ENCODE data around the gene CAMTA1.
"Not testable (repeated sequence)": the region's sequence is repeated elsewhere in the genome, so short reads cannot be mapped to it uniquely, and the experiment has no call there.

DNA sequence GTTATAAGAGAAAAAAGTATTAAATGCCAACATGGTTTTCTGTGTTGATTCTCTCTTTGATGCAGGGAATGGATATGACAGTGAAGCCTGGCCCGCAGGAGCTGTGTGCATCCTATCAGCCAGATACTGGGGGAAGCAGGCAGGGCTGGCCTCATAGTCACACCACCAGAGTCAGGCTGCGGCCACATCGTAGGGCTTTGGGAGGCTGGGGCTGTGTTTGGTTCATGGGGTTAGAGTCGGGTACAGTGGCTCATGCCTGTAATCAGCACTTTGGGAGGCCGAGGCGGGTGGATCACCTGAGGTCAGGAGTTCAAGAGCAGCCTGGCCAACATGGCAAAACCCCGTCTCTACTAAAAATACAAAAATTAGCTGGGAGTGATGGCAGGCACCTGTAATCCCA, 545.5 kb downstream of the CAMTA1 start:
- TF ChIP-seq, protein P1, sequence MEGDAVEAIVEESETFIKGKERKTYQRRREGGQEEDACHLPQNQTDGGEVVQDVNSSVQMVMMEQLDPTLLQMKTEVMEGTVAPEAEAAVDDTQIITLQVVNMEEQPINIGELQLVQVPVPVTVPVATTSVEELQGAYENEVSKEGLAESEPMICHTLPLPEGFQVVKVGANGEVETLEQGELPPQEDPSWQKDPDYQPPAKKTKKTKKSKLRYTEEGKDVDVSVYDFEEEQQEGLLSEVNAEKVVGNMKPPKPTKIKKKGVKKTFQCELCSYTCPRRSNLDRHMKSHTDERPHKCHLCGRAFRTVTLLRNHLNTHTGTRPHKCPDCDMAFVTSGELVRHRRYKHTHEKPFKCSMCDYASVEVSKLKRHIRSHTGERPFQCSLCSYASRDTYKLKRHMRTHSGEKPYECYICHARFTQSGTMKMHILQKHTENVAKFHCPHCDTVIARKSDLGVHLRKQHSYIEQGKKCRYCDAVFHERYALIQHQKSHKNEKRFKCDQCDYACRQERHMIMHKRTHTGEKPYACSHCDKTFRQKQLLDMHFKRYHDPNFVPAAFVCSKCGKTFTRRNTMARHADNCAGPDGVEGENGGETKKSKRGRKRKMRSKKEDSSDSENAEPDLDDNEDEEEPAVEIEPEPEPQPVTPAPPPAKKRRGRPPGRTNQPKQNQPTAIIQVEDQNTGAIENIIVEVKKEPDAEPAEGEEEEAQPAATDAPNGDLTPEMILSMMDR (IDR thresholded peaks at IDR 0.05; ENCODE audit: poor library complexity) = not testable (repeated sequence)
- not testable (repeated sequence) for TF ChIP-seq EZH2 (IDR thresholded peaks at IDR 0.05; ENCODE audit: borderline replicate concordance); EZH2phosphoT487 (IDR thresholded peaks at IDR 0.05; ENCODE audit: low read depth, severe bottlenecking, unreplicated experiment)

Measured in hepatocyte (in vitro differentiated cells).